GM12878 (cell line): Measurements from ENCODE around the gene G3BP1. TPM values are rescaled to one million over a fixed set of nuclear protein-coding genes. Genes with fewer than 3 reads are reported as not detected.
A peak's percentile ranks its signal among the peaks of the same experiment; 100 is the strongest.

Experiments used
- ATAC-seq: fragments of 200-7000 bp; cut with Tn5 transposase; 3 replicates; pipeline ENCODE4 v1.9.1; 2020; ENCODE audit warnings: mild to moderate bottlenecking, moderate library complexity
- Bru-seq: library from RNA; stranded (reverse); fragments of 400-500 nt; gene quantifications from one replicate; lab custom pipeline; 2021; lab: Mats Ljungman, UMichigan
- BruChase-seq, 2 experiments: library from RNA; stranded (reverse); fragments of 400-500 nt; gene quantifications; one replicate each; lab custom pipeline; 2021; lab: Mats Ljungman, UMichigan
- BruUV-seq: library from RNA; stranded (reverse); fragments of 400-500 nt; replicated peaks from 2 replicates; lab custom pipeline; 2021; lab: Mats Ljungman, UMichigan
- CTCF ChIA-PET: fragments of 300-600 bp; sonication (Branson Sonifier 250); formaldehyde crosslinking; extraction: SDS; loops from one replicate; lab custom pipeline; 2021; ENCODE audit warnings: inconsistent platforms; lab: Yijun Ruan, JAX
- POLR2A ChIA-PET: fragments of 350-600 bp; formaldehyde crosslinking; extraction: SDS; loops from one replicate; lab custom pipeline; 2021; ENCODE audit warnings: inconsistent platforms; lab: Charles Lee
- RAD21 ChIA-PET: fragments of 300-600 bp; sonication (Branson Sonifier 250); formaldehyde crosslinking; loops from one replicate; lab custom pipeline; 2023; ENCODE audit warnings: antibody characterized with exemption; ENCODE audit not compliant: unreplicated experiment; lab: Charles Lee
- SMC1A ChIA-PET: fragments of 300-600 bp; sonication (Branson Sonifier 250); formaldehyde crosslinking; loops from one replicate; lab custom pipeline; 2023; ENCODE audit not compliant: unreplicated experiment, uncharacterized antibody; lab: Charles Lee
- DNase-seq: peaks from one replicate; pipeline ENCODE4 v3.0.0-alpha.2; 2011; ENCODE audit warnings: low read depth, low spot score
- FAIRE-seq: peaks from 3 replicates; lab custom pipeline; 2011; peaks lifted over from hg19 to GRCh38; lab: Jason Lieb, UNC
- H2AFZ ChIP-seq: 2 replicates; pipeline ENCODE4 v1.6.0; 2011; ENCODE audit warnings: low read depth, low read length, control low read depth; ENCODE audit not compliant: control insufficient read depth
- H3K27ac ChIP-seq: 2 replicates; pipeline ENCODE4 v1.5.1; 2011; ENCODE audit warnings: control low read depth; ENCODE audit not compliant: control insufficient read depth, insufficient read depth
- H3K27me3 ChIP-seq, 2 experiments: replicated peaks in 1 of 2; 2 replicates each; pipeline versions ENCODE4 v1.6.0 to v1.6.1; 2011; ENCODE audit warnings: low read length in 1 of 2; ENCODE audit not compliant: control insufficient read depth in 2 of 2, insufficient read depth in 2 of 2
- H3K36me3 ChIP-seq, 2 experiments: 2 replicates each; pipeline ENCODE4 v1.5.1; 2011; ENCODE audit warnings: low read length in 1 of 2; ENCODE audit not compliant: control insufficient read depth in 2 of 2, insufficient read depth in 2 of 2
- H3K4me1 ChIP-seq: 2 replicates; pipeline ENCODE4 v1.6.1; 2011; ENCODE audit warnings: mild to moderate bottlenecking, low read length, moderate library complexity, mixed read lengths; ENCODE audit not compliant: control insufficient read depth, insufficient read depth
- H3K4me2 ChIP-seq: 2 replicates; pipeline ENCODE4 v1.6.0; 2011; ENCODE audit warnings: control low read depth; ENCODE audit not compliant: control insufficient read depth, insufficient read depth
- H3K4me3 ChIP-seq: fragments of 200-600 bp; sonication (generic); 2 replicates; pipeline ENCODE4 v1.5.1; 2016
- H3K79me2 ChIP-seq: 2 replicates; pipeline ENCODE4 v1.6.0; 2011; ENCODE audit warnings: low read length; ENCODE audit not compliant: control insufficient read depth, insufficient read depth
- H3K9ac ChIP-seq: 2 replicates; pipeline ENCODE4 v1.8.0; 2011; ENCODE audit warnings: low read length, control low read depth, mixed read lengths; ENCODE audit not compliant: control insufficient read depth, insufficient read depth
- H3K9me3 ChIP-seq: replicated peaks from 3 replicates; pipeline ENCODE4 v1.5.1; 2011; ENCODE audit warnings: mild to moderate bottlenecking, low read length; ENCODE audit not compliant: control insufficient read depth, insufficient read depth
- H4K20me1 ChIP-seq: 2 replicates; pipeline ENCODE4 v1.6.0; 2011; ENCODE audit not compliant: control insufficient read depth, insufficient read depth
- FOXM1 ChIP-seq: IDR thresholded peaks from 2 replicates; pipeline ENCODE4 v1.6.1; 2012; ENCODE audit warnings: low read depth, mild to moderate bottlenecking, inconsistent platforms, low read length, moderate library complexity
- GABPA ChIP-seq: IDR thresholded peaks from 2 replicates; pipeline ENCODE4 v1.6.1; 2014; ENCODE audit warnings: antibody characterized with exemption, low read depth, mild to moderate bottlenecking, inconsistent platforms
- IRF4 ChIP-seq: IDR thresholded peaks from 2 replicates; pipeline ENCODE4 v1.6.1; 2011; ENCODE audit warnings: low read depth, low read length
- KDM1A ChIP-seq: fragments of 200-600 bp; sonication (generic); IDR thresholded peaks from 2 replicates; pipeline ENCODE4 v1.6.1; 2016; ENCODE audit warnings: borderline replicate concordance
- KLF5 ChIP-seq: fragments of 450-650 bp; IDR thresholded peaks from 2 replicates; pipeline ENCODE4 v1.6.1; 2014; ENCODE audit warnings: mild to moderate bottlenecking; ENCODE audit not compliant: partially characterized antibody
- NR2C1 ChIP-seq: fragments of 450-650 bp; IDR thresholded peaks from 2 replicates; pipeline ENCODE4 v1.6.1; 2017; ENCODE audit warnings: antibody characterized with exemption, mild to moderate bottlenecking, moderate library complexity
- RB1 ChIP-seq: fragments of 450-650 bp; formaldehyde crosslinking; IDR thresholded peaks from 2 replicates; pipeline ENCODE4 v1.6.1; 2017; ENCODE audit warnings: mild to moderate bottlenecking, borderline replicate concordance
- SIN3A ChIP-seq: IDR thresholded peaks from 2 replicates; pipeline ENCODE4 v1.6.1; 2012; ENCODE audit warnings: low read depth, low read length, improper control_type of control experiment
- SMC3 ChIP-seq: IDR thresholded peaks from 2 replicates; pipeline ENCODE4 v1.6.1; 2011; ENCODE audit warnings: low read length, improper control_type of control experiment, borderline replicate concordance
- SREBF2 ChIP-seq: IDR thresholded peaks from 2 replicates; pipeline ENCODE4 v1.6.1; 2012; ENCODE audit warnings: mild to moderate bottlenecking, low read length
- TAF1 ChIP-seq: IDR thresholded peaks from 2 replicates; pipeline ENCODE4 v1.6.1; 2011; ENCODE audit warnings: mild to moderate bottlenecking, low read depth, low read length, borderline replicate concordance
- WGBS: methylation state at CpG from one replicate; pipeline ENCODE4 v1.1.6; 2016; ENCODE audit warnings: low lambda C conversion rate; ENCODE audit not compliant: insufficient replicate concordance, insufficient coverage; ENCODE audit errors: missing lambda C conversion rate; 5-methylcytosine and 5-hydroxymethylcytosine counted together
- in situ Hi-C: fragments of 300-500 bp; cut with MboI; formaldehyde crosslinking; loops from 9 replicates; pipeline ENCODE4 v1.14.3; 2018; ENCODE audit warnings: mixed read lengths
- intact Hi-C: fragments of 100-400 bp; cut with micrococcal nuclease; formaldehyde crosslinking; loops from one replicate; pipeline ENCODE4 v1.14.2; 2022; ENCODE audit not compliant: unreplicated experiment
- long read RNA-seq, 2 experiments: library from polyadenylated mRNA; unstranded; transcript quantifications; one replicate each; pipeline ENCODE4 v2.0.0, GENCODE V29; 2019 to 2020
- polyA minus RNA-seq, 3 experiments: library from RNA; depleted of rRNA, polyadenylated mRNA; stranded (reverse); fragments of >200 nt; gene quantifications; 2 replicates each; pipeline ENCODE4 v1.2.3, GENCODE V29; 2011
- polyA plus RNA-seq, 11 experiments: library from polyadenylated mRNA; depleted of rRNA in 4 of 11; unstranded in 6 of 11; stranded (reverse) in 5 of 11; fragments of >200 nt; fragmentation: Nextera tagmentation in 4 of 11; fragmentation: Illumina TruSeq in 1 of 11; extraction: Ambion mirVana in 4 of 11; extraction: Trizol in 1 of 11; gene quantifications; 1 replicate in 1 of 11; 2 replicates in 10 of 11; pipeline versions ENCODE4 v1.2.1 to v1.2.3, GENCODE V29; 2011 to 2016; ENCODE audit warnings: inconsistent platforms in 2 of 11, missing spikeins in 2 of 11, low read depth in 1 of 11
- total RNA-seq, 4 experiments: library from RNA; depleted of rRNA in 3 of 4; stranded (reverse); fragments of >200 nt in 3 of 4; fragmentation: Illumina TruSeq in 1 of 4; extraction: Trizol in 1 of 4; gene quantifications; 2 replicates each; pipeline versions ENCODE4 v1.2.1 to v1.2.3, GENCODE V29; 2013 to 2021
- TF ChIP-seq, protein P1 (sequence below): fragments of 450-650 bp; IDR thresholded peaks from 2 replicates; pipeline ENCODE4 v1.6.1; 2014; ENCODE audit warnings: mild to moderate bottlenecking
- TF ChIP-seq, protein P2 (sequence below), 3 experiments: IDR thresholded peaks in 2 of 3; conservative IDR thresholded peaks in 1 of 3; 2 replicates each; pipeline ENCODE4 v1.5.1; 2011; ENCODE audit warnings: low read depth in 3 of 3, low read length in 3 of 3, mild to moderate bottlenecking in 3 of 3, control low read depth in 2 of 3, moderate library complexity in 2 of 3, inconsistent platforms in 1 of 3, mixed read lengths in 1 of 3; ENCODE audit not compliant: control insufficient read depth in 2 of 3, insufficient read depth in 1 of 3; ENCODE audit errors: extremely low read depth in 1 of 3

The G3BP1 gene
- total RNA-seq (2013; cell fraction: nucleolus; rRNA removed) = 192 and 198 TPM in 2 replicates
- total RNA-seq (2014; rRNA removed) (137 and 148 TPM in 2 replicates), total RNA-seq (2014; rRNA removed; fragmentation: Illumina TruSeq; extraction: Trizol) (182 and 190 TPM in 2 replicates), total RNA-seq (2021) (255 and 269 TPM in 2 replicates), polyA plus RNA-seq (2011; rRNA removed) (113 and 119 TPM in 2 replicates), polyA plus RNA-seq (2014; fragmentation: Illumina TruSeq; extraction: Trizol) (158 TPM in 2 replicates), polyA plus RNA-seq (2014; fragmentation: Nextera tagmentation; extraction: Ambion mirVana) (10 to 100 TPM; 49.7 to 52.7 TPM), polyA plus RNA-seq (2014; rRNA removed) (86.7 and 87.0 TPM in 2 replicates), polyA plus RNA-seq (2016; fragmentation: Nextera tagmentation; extraction: Ambion mirVana) (100 to 1,000 TPM; 416 to 438 TPM), polyA minus RNA-seq (2011; rRNA and poly(A)+ RNA removed) (140 and 194 TPM in 2 replicates), Bru-seq, nascent RNA (percentile 97 among the genes with signal in this experiment), BruChase-seq, experiment 1, labeled RNA remaining after a 6-hour chase (percentile 98 among the genes with signal in this experiment), BruChase-seq, experiment 2, labeled RNA remaining after a 2-hour chase (percentile 98 among the genes with signal in this experiment)
- polyA plus RNA-seq (2011; ENCODE audit: low read depth) = 39.6 TPM
- 57.4 and 66.1 TPM in 2 replicates for polyA plus RNA-seq (2011; cell fraction: cytosol; rRNA removed)
- 40.4 and 54.9 TPM in 2 replicates for polyA plus RNA-seq (2011; cell fraction: nucleus; rRNA removed)
- 70.4 and 72.8 TPM in 2 replicates for polyA plus RNA-seq (2012)
- polyA minus RNA-seq (2011; cell fraction: cytosol; rRNA and poly(A)+ RNA removed) = 67.5 and 113 TPM in 2 replicates
- polyA minus RNA-seq (2011; cell fraction: nucleus; rRNA and poly(A)+ RNA removed) = 80.6 and 162 TPM in 2 replicates
- long read RNA-seq, experiment 1, full-length matches to known transcripts = 261 of 329 reads
- long read RNA-seq, experiment 1, partial matches to known transcripts = 15 of 329 reads
- long read RNA-seq, experiment 1, other reads (novel, unspliced or antisense) = 53 of 329 reads
- long read RNA-seq, experiment 2, full-length matches to known transcripts = 1,940 of 2,379 reads
- long read RNA-seq, experiment 2, partial matches to known transcripts = 283 of 2,379 reads
- long read RNA-seq, experiment 2, other reads (novel, unspliced or antisense) = 156 of 2,379 reads

DNA sequence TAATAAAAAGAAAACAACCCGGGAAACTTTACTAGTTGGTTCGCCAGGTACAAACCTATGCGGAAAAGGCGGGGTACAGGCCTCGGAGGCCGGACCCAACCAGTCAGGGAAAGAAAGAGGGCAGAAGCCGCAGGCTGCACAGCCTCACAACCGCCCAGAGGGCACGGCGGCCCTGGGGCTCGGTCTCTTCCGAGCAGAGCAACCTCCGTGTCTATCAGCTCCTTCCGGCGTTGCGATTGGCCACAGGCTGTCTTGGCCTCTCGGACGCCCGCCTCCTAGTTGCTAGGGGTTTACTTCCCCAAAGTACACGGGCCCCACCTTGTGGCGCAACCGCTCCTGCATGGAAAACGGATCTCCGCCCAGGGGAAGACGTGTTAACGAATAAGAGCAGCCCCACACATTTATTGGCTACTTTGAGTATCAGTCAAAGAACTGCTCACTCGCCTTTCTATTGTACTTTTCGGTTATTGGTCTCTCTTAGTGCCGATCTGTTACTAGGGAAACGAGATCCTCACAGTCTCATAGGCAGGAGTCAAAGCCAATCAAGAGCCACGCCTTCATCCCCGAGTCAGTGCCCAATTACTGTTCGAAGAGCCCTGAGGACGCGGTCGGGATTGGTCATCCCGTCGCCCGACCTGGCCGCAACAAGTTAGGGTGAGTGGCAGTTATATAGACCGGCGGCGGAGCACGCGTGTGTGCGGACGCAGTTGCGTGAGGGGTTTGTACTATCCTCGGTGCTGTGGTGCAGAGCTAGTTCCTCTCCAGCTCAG lies at the start of gene G3BP1:
G3BP1 (plus strand) TSS at position 696 of the 770 bp plus-strand sequence. CDS start 14,667 bp downstream, outside the sequence.
- POLR2A ChIA-PET = interaction anchor here (0.6 to 10.0 kb wide), 15 partner anchors 9 to 678 kb away, joined by 3 to 241 read pairs (median 4); partner anchors contain the start of gene ATOX1
- Histone ChIP-seq H3K27ac (peak within 1 kb of the TSS; percentile 98), H2AFZ (peak within 1 kb of the TSS; percentile 75), H3K4me2 (peak within 1 kb of the TSS; percentile 95), H3K9me3 (no peaks in the 10 kb centered on the region), H4K20me1 (peaks cover 8% of the 10 kb centered on the region; the same call in 1 of the 2 replicates), H3K79me2 (peaks cover 60% of the 10 kb centered on the region), H3K4me3 (peak within 1 kb of the TSS; percentile 97), H3K36me3 (no peaks in the 10 kb centered on the region), H3K27me3 (no peaks in the 10 kb centered on the region), H3K4me1 (peaks cover 10% of the 10 kb centered on the region), H3K9ac (peak within 1 kb of the TSS; percentile 99)
- intact Hi-C loops = loop anchor here (1.0 to 10.0 kb wide), 6 partner anchors 13 to 617 kb away; partner anchors contain the start of genes ANXA6, ATOX1 and GM2A
- SMC1A ChIA-PET = interaction anchor here (0.6 to 6.5 kb wide), 17 partner anchors 10 to 519 kb away, joined by 3 to 84 read pairs (median 4); no protein-coding TSS in a partner anchor
- CTCF ChIA-PET = interaction anchor here (0.5 to 2.8 kb wide), 27 partner anchors 10 to 324 kb away, joined by 3 to 39 read pairs (median 6); partner anchors contain the start of genes FAT2 and SLC36A1
- peak; percentile 100 for DNase-seq
- FAIRE-seq = peak; percentile 98
- RAD21 ChIA-PET = interaction anchor here (0.6 to 6.4 kb wide), 20 partner anchors 10 to 550 kb away, joined by 3 to 90 read pairs (median 6); partner anchors contain the start of genes ATOX1 and SLC36A1
- BruUV-seq = no TSS peak
- 2% methylated on average over 49 of the region's 49 CpGs for WGBS
- in situ Hi-C loops = no loop called here
- peak; percentile 87 for ATAC-seq
- TF ChIP-seq KDM1A (no peak), GABPA (peak; percentile 86), TAF1 (peak; percentile 95), FOXM1 (peak; percentile 86; the same call in 1 of the 2 replicates), NR2C1 (peak; percentile 70), IRF4 (0 out of 2 replicates have a peak, but pooled peaks have one; percentile 11), RB1 (no peak; the same call in 1 of the 2 replicates), SIN3A (peak; percentile 2; the same call in 1 of the 2 replicates), KLF5 (peak; percentile 95), SREBF2 (peak; percentile 63), SMC3 (peak; percentile 34; the same call in 1 of the 2 replicates)
- TF ChIP-seq, protein P1, sequence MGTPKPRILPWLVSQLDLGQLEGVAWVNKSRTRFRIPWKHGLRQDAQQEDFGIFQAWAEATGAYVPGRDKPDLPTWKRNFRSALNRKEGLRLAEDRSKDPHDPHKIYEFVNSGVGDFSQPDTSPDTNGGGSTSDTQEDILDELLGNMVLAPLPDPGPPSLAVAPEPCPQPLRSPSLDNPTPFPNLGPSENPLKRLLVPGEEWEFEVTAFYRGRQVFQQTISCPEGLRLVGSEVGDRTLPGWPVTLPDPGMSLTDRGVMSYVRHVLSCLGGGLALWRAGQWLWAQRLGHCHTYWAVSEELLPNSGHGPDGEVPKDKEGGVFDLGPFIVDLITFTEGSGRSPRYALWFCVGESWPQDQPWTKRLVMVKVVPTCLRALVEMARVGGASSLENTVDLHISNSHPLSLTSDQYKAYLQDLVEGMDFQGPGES = peak; percentile 99
- TF ChIP-seq, protein P2, sequence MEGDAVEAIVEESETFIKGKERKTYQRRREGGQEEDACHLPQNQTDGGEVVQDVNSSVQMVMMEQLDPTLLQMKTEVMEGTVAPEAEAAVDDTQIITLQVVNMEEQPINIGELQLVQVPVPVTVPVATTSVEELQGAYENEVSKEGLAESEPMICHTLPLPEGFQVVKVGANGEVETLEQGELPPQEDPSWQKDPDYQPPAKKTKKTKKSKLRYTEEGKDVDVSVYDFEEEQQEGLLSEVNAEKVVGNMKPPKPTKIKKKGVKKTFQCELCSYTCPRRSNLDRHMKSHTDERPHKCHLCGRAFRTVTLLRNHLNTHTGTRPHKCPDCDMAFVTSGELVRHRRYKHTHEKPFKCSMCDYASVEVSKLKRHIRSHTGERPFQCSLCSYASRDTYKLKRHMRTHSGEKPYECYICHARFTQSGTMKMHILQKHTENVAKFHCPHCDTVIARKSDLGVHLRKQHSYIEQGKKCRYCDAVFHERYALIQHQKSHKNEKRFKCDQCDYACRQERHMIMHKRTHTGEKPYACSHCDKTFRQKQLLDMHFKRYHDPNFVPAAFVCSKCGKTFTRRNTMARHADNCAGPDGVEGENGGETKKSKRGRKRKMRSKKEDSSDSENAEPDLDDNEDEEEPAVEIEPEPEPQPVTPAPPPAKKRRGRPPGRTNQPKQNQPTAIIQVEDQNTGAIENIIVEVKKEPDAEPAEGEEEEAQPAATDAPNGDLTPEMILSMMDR (IDR thresholded peaks at IDR 0.05 in 2 of 3, conservative IDR thresholded peaks at IDR 0.05 in 1 of 3; ENCODE audit: control insufficient read depth in 2 of 3, extremely low read depth in 1 of 3, insufficient read depth in 1 of 3, low read depth in 3 of 3, low read length in 3 of 3) = peak; percentile 64 to 99 (median 71); a peak in 4 of 6 replicates
